Small intestine (tissue), 16 donors: ENCODE measurements around the gene OR10H3. TPM values are rescaled to one million over a fixed set of nuclear protein-coding genes. Genes with fewer than 3 reads are reported as not detected.

Experiments used
- DNase-seq, 2 donors: peaks; one replicate each; pipeline versions ENCODE4 v3.0.0 to v3.0.0-alpha.2; 2013
- FAIRE-seq: peaks from 2 replicates; lab custom pipeline; 2012; peaks lifted over from hg19 to GRCh38; lab: Jason Lieb, UNC
- H3K27ac ChIP-seq, 3 donors: one replicate each; pipeline ENCODE4 v1.5.1; 2013; ENCODE audit warnings: low read length in 2 of 3, mild to moderate bottlenecking in 2 of 3, control low read depth in 1 of 3, inconsistent platforms in 1 of 3, low read depth in 1 of 3, moderate library complexity in 1 of 3
- H3K27me3 ChIP-seq, 3 donors: one replicate each; pipeline ENCODE4 v1.6.1; 2013; ENCODE audit warnings: low read length in 3 of 3, inconsistent platforms in 1 of 3; ENCODE audit not compliant: control insufficient read depth in 3 of 3, insufficient read depth in 3 of 3
- H3K36me3 ChIP-seq, 3 donors: one replicate each; pipeline ENCODE4 v1.6.1; 2013; ENCODE audit warnings: low read length in 3 of 3, inconsistent platforms in 1 of 3, low read depth in 1 of 3, mild to moderate bottlenecking in 1 of 3, moderate library complexity in 1 of 3; ENCODE audit not compliant: control insufficient read depth in 3 of 3, insufficient read depth in 2 of 3
- H3K4me1 ChIP-seq, 3 donors: one replicate each; pipeline ENCODE4 v1.6.1; 2013; ENCODE audit warnings: low read length in 2 of 3, inconsistent platforms in 1 of 3, low read depth in 1 of 3, mild to moderate bottlenecking in 1 of 3, moderate library complexity in 1 of 3; ENCODE audit not compliant: control insufficient read depth in 3 of 3, insufficient read depth in 2 of 3
- H3K4me3 ChIP-seq, 3 donors: one replicate each; pipeline ENCODE4 v1.5.1; 2013; ENCODE audit warnings: low read length in 3 of 3, control low read depth in 1 of 3, inconsistent platforms in 1 of 3, low read depth in 1 of 3, mild to moderate bottlenecking in 1 of 3, moderate library complexity in 1 of 3
- H3K9me3 ChIP-seq, 2 donors: one replicate each; pipeline ENCODE4 v1.6.1; 2013; ENCODE audit warnings: low read depth in 1 of 2, low read length in 1 of 2; ENCODE audit not compliant: control insufficient read depth in 2 of 2, insufficient read depth in 1 of 2
- WGBS, 3 donors: extraction: QIAGEN DNeasy Blood & Tissue Kit; methylation state at CpG; one replicate each; pipeline ENCODE4 v1.1.7; 2013; 5-methylcytosine and 5-hydroxymethylcytosine counted together
- long read RNA-seq, 10 donors: transcript quantifications; one replicate each; lab custom pipeline, GENCODE V29; 2026
- polyA plus RNA-seq, 4 donors: library from polyadenylated mRNA; stranded (reverse) in 3 of 4; unstranded in 1 of 4; fragments of 200-250 nt in 3 of 4; fragments of 120-200 nt in 1 of 4; gene quantifications; one replicate each; pipeline versions ENCODE4 v1.2.1 to v1.2.3, GENCODE V29; 2013
- donor health status: healthy with polysubstance abuse.
- donor health status: control.
- donor health status: control.
- donor health status: Bipolar disorder and iron deficiency.
- donor health status: healthy.

The OR10H3 gene
- not detected for polyA plus RNA-seq
- long read RNA-seq, donor 1 = 0 reads
- long read RNA-seq, donor 2 = 0 reads
- long read RNA-seq, donor 3 = 0 reads
- long read RNA-seq, donor 4 = 0 reads
- long read RNA-seq, donor 5 = 0 reads
- long read RNA-seq, donor 6 = 0 reads
- long read RNA-seq, donor 7 = 0 reads
- long read RNA-seq, donor 8 = 0 reads
- long read RNA-seq, donor 9 = 0 reads
- long read RNA-seq, donor 10 = 0 reads

- no peak within 1 kb of the TSS for H3K27ac ChIP-seq
- H3K27me3 ChIP-seq = no peaks in the 10 kb centered on the region
- DNase-seq = no peak
- no peak within 1 kb of the TSS for H3K4me3 ChIP-seq
- 59 to 63% (median 60%) methylated on average over 4 of the region's 4 CpGs for WGBS, 3 donors
- H3K9me3 ChIP-seq = peaks cover 3 to 4% of the 10 kb centered on the region in 2 donors
- no peak for FAIRE-seq
- H3K4me1 ChIP-seq = no peaks in the 10 kb centered on the region
- H3K36me3 ChIP-seq = no peaks in the 10 kb centered on the region
Measured at GRCh38 chr19:15737722-15738121, at the start of gene OR10H3. OR10H3 (plus strand) TSS chr19:15737985; CDS start chr19:15741393, 3,408 bp downstream.

GRCh38 chr19:15696654-15697194 lies 41.1 kb upstream of the OR10H3 start:
- Histone ChIP-seq H3K27me3 (no peaks in the 10 kb centered on the region), H3K4me3 (no peak overlapping the region), H3K27ac (no peak overlapping the region), H3K4me1 (no peaks in the 10 kb centered on the region), H3K9me3 (peaks cover 0 to 4% of the 10 kb centered on the region in 2 donors), H3K36me3 (peaks cover 0 to 21% (median 11%) of the 10 kb centered on the region in 3 donors)
- no peak for DNase-seq
- no peak for FAIRE-seq
- WGBS, 3 donors = 79 to 89% (median 83%) methylated on average over 19 of the region's 19 CpGs

GRCh38 chr19:15701757-15702533 lies 35.8 kb upstream of the OR10H3 start:
- WGBS, 3 donors = 19 to 43% (median 30%) methylated on average over 3 to 4 of the region's 4 CpGs
- Histone ChIP-seq H3K4me1 (peaks cover 0 to 9% (median 2%) of the 10 kb centered on the region in 3 donors), H3K27ac (peak overlapping the region; percentile 81 to 88 (median 87)), H3K9me3 (no peaks in the 10 kb centered on the region), H3K4me3 (no peak overlapping the region), H3K27me3 (no peaks in the 10 kb centered on the region), H3K36me3 (peaks cover 0 to 10% (median 9%) of the 10 kb centered on the region in 3 donors)
- DNase-seq (peak; percentile 42 to 92), FAIRE-seq (no peak)

- peaks cover 0 to 8% (median 3%) of the 10 kb centered on the region in 3 donors for H3K36me3 ChIP-seq
- no peak overlapping the region for H3K4me3 ChIP-seq
- FAIRE-seq (no peak), DNase-seq (peak; percentile 91 to 95)
- H3K4me1 ChIP-seq = peaks cover 0 to 9% (median 2%) of the 10 kb centered on the region in 3 donors
- WGBS, 3 donors = 0 to 6% (median 1%) methylated on average over 7 of the region's 7 CpGs
- H3K9me3 ChIP-seq = no peaks in the 10 kb centered on the region
- no peaks in the 10 kb centered on the region for H3K27me3 ChIP-seq
- peak overlapping the region; percentile 81 to 89 (median 88) for H3K27ac ChIP-seq
Measured at GRCh38 chr19:15702534-15702930, 35.3 kb upstream of the OR10H3 start.

- no peaks in the 10 kb centered on the region for H3K9me3 ChIP-seq
- no peaks in the 10 kb centered on the region for H3K36me3 ChIP-seq
- no peak overlapping the region for H3K27ac ChIP-seq
- peaks cover 0 to 4% (median 0%) of the 10 kb centered on the region in 3 donors for H3K27me3 ChIP-seq
- WGBS, 3 donors = 65 to 69% (median 68%) methylated on average over 3 of the region's 3 CpGs
- DNase-seq (no peak), FAIRE-seq (no peak)
- no peak overlapping the region for H3K4me3 ChIP-seq
- H3K4me1 ChIP-seq = peaks cover 0 to 5% (median 0%) of the 10 kb centered on the region in 3 donors
Measured at GRCh38 chr19:15714638-15715037, 23.1 kb upstream of the OR10H3 start.

GRCh38 chr19:15715642-15716041 lies 22.1 kb upstream of the OR10H3 start:
- Histone ChIP-seq H3K27ac (no peak overlapping the region), H3K27me3 (peaks cover 0 to 4% (median 0%) of the 10 kb centered on the region in 3 donors), H3K36me3 (no peaks in the 10 kb centered on the region), H3K4me3 (no peak overlapping the region), H3K4me1 (peaks cover 0 to 5% (median 0%) of the 10 kb centered on the region in 3 donors), H3K9me3 (no peaks in the 10 kb centered on the region)
- peak in 1 of 2 donors; percentile 61 for DNase-seq
- 21 to 68% (median 44%) methylated on average over 1 of the region's 1 CpG for WGBS, 3 donors
- FAIRE-seq = no peak

- H3K9me3 ChIP-seq = no peaks in the 10 kb centered on the region
- 22 to 33% (median 31%) methylated on average over 6 of the region's 6 CpGs for WGBS, 3 donors
- FAIRE-seq (no peak), DNase-seq (no peak)
- no peaks in the 10 kb centered on the region for H3K36me3 ChIP-seq
- peaks cover 0 to 5% (median 0%) of the 10 kb centered on the region in 3 donors for H3K4me1 ChIP-seq
- H3K27ac ChIP-seq = no peak overlapping the region
- H3K27me3 ChIP-seq = peaks cover 0 to 8% (median 1%) of the 10 kb centered on the region in 3 donors
- no peak overlapping the region for H3K4me3 ChIP-seq
Measured at GRCh38 chr19:15717809-15718208, 20.0 kb upstream of the OR10H3 start.

- Histone ChIP-seq H3K4me3 (no peak overlapping the region), H3K27ac (no peak overlapping the region), H3K9me3 (no peaks in the 10 kb centered on the region), H3K4me1 (peaks cover 0 to 3% (median 0%) of the 10 kb centered on the region in 3 donors), H3K27me3 (peaks cover 3 to 9% (median 9%) of the 10 kb centered on the region in 3 donors), H3K36me3 (no peaks in the 10 kb centered on the region)
- DNase-seq (no peak), FAIRE-seq (no peak)
- 69 to 95% (median 81%) methylated on average over 1 of the region's 1 CpG for WGBS, 3 donors
Measured at GRCh38 chr19:15721268-15721667, 16.5 kb upstream of the OR10H3 start.
